Pulmonary artery endothelial cell (primary cell): ENCODE data around the gene SH3PXD2B. TPM values are rescaled to one million over a fixed set of nuclear protein-coding genes. Genes with fewer than 3 reads are reported as not detected.
"Not testable (repeated sequence)": the region's sequence is repeated elsewhere in the genome, so short reads cannot be mapped to it uniquely, and the experiment has no call there.

Source experiments
- DNase-seq: peaks from one replicate; pipeline ENCODE4 v3.0.0-alpha.2; 2011; ENCODE audit warnings: low read depth, low spot score
- total RNA-seq: library from RNA; depleted of rRNA; stranded (reverse); fragments of >200 nt; gene quantifications from 2 replicates; pipeline ENCODE4 v1.2.3, GENCODE V29; 2014

The SH3PXD2B gene
- total RNA-seq, 1 donor from 2014 or later, result 25.9 TPM

- no peak for DNase-seq
Measured at GRCh38 chr5:172485511-172486202, 31.3 kb upstream of the SH3PXD2B start.

GRCh38 chr5:172484664-172485063 is 30.3 kb upstream of the SH3PXD2B start:
- no peak for DNase-seq

DNA sequence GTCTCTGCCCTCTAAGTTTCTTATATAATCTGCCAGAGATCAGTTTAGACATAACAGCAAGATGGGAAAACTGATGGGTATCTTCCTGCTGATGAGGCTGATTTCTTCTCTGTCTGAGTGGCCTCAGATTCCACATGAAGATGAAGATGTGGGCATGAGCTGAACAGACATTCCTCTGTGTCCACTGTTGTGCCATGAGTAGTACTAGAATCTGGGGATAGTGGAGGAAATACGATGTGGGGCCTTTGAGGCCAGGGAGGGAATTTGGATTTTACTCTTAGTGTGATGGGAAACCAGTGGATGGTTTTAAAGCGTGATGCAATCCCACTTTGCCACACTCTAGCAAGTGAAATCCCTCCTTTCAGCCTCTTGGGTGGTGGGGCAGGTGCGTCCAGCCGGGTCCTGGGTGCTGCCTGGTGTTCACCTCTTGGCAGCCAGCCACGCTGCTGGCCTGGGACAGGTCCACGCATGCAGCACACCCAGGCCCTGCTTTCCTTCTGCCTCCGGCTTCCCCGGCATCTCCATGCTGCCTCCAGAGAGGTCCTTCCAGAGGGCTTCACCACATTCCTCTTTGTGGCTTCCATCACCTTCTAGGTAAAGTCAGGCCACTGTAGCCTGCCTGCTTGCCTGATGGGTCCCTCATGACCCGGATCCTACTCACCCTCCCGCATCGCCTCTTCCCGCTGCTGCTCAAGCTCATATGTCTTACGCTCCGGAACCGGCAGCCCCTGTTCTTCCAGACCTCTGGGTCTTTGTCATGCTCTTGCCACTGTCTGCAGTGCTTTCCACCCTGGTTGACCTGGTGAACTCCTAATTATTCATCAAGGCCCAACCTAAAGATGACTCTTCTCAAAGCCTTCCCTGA is 28.1 kb upstream of the SH3PXD2B start:
- DNase-seq, result no peak

DNA sequence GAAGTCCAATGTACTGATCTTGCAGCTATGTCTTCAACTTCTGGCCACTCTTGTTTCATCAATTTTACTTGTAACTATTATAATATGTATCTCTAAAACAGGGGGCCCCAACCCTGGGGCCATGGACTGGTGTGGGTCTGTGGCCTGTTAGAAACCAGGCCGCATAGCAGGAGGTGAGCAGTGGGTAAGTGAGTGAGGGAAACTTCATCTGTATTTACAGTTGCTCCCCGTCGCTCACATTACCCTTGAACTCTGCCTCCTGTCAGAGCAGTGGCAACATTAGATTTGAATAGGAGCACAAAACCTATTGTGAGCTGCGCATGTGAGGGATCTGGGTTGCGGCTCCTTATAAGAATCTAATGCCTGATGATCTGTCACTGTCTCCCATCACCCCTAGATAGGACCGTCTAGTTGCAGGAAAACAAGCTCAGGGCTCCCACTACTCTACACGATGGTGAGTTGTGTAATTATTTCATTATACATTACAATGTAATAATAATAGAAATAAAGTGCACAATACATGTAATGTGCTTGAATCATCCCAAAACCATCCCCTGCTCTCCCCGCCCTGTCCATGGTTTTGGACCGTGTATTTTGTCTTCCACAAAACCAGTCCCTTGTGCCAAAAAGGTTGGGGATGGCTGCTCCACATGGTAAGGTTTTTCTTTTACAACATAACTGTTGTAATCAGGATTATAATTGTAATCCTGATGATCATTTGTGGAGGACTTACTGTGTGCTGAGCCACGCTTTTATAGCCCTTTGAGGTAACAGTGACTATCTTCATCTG is 26.9 kb upstream of the SH3PXD2B start:
- no peak for DNase-seq

GRCh38 chr5:172479784-172480115 is 25.4 kb upstream of the SH3PXD2B start:
- DNase-seq, result no peak

- peak; percentile 77 for DNase-seq
Measured at GRCh38 chr5:172479034-172479783, 24.9 kb upstream of the SH3PXD2B start.

GRCh38 chr5:172478695-172479033 is 24.3 kb upstream of the SH3PXD2B start:
- DNase-seq, result not testable (repeated sequence)

DNA sequence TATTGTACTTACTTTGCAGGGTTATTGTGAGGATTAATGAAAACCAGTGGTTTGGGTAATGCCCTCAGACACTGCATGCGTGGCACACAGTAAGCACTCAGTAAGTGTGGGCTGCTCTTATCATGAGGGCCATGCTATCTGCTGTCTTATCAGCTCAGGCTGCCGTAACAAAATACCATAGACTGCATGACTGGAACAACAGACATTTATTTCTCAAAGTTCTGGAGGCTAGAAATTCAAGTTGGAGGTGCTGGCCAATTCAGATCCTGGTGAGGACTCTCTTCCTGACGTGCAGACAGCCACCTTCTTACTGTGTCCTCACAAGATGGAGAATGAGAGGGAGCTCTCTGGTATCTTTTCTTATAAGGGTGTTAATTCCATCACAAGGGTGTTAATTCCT is 23.9 kb upstream of the SH3PXD2B start:
- no peak for DNase-seq

- DNase-seq, result no peak
Measured at GRCh38 chr5:172477466-172477865, 23.1 kb upstream of the SH3PXD2B start.

GRCh38 chr5:172474293-172474692 is 20.0 kb upstream of the SH3PXD2B start:
- no peak for DNase-seq

DNA sequence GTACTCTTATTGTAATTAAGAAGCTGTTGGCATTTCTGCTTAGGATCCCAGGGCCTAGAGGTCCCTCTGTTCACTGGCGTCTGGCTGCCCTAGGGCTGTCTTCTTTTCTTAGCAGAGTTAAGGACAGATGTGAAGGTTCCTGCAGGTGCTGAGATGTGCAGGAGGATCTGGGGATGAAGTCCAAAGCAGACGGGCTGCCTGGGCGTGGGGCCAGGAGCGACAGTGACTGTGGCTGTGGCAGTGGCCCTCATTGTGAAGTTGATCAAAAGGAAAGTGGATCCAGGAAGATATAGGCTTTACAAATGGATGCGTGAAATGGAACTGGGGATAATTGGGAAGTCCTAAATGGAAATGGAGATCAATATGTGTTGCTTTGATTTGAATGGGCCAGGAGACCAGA is 19.1 kb upstream of the SH3PXD2B start:
- no peak for DNase-seq

- no peak for DNase-seq
Measured at GRCh38 chr5:172469697-172470096, 15.4 kb upstream of the SH3PXD2B start.

- no peak for DNase-seq
Measured at GRCh38 chr5:172466062-172466461, 11.7 kb upstream of the SH3PXD2B start.

DNA sequence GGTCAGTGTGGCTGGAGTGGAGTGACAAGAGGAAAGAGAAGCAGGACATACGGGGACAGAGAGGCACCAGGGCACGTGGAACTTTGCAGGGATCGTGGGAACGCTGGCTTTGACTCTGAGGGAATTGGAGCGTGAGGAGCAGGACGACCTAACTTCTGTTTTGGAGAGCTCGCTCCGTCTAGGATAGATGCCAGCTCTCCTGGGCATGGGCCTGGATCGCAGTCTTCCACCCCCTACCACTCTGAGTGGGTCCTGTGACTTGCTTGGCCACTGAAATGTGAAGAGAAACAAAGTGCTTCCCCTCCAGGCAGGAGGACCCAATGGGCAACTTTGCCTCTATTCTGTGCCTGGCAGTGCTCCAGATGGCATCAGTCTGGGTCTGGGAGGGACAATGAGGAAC is 8.7 kb upstream of the SH3PXD2B start:
- DNase-seq, result no peak

DNA sequence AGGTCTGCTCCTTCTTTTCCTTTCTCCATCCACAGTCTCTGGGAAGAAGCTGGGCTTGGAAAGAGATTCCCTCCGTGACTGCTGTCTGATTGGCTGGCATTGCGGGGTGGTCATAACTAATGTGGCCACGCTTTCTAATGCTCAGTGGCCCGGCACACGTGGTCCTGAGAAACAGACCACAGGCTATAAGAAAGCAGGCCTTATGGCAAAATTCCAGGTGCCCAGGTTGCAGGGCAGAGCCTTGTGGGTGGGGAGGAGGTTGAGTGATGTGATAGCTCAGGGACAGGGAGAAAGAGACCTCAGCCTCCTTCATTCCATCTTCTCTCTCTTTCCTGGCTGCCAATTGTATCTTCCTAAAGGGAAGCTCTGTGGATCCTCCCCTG is 5.4 kb upstream of the SH3PXD2B start:
- DNase-seq, result no peak

DNA sequence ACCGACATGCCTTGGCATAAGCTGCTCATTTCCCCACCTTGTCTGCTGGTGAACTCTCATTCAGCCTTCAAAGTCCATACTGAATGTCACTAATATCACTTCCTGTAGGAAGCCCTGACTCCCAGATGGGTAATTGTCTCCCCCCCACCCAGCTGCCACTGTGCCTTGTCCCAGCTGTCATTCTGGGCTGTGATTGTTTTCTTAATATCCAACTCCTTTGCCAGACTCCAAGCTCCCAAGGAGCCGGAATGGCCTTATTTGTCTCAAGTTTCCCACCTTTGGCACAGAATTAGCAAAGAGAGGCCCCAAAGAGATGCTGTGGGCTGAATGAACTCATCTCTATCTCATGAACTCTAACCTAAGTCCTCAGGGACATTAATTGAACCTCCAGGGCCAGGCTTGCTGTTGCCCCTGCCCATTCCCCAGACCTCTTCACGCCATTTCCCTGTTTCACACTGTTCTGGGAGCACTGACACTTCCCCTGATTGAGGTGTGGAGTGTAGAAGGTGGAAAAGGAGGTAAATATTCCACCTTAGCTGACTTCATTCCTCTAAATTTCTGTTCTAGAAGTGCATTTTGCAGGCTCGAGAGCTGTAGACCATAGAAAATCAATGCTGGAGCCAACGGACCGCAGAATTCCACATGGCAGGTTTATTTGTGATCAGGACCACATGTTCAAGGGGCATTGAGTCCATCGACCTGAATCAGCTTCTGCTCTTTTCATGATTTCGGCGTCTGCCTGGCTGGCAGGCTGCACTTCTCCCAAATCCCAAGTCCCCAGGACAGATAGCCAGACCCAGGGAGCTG is 4.9 kb upstream of the SH3PXD2B start:
- no peak for DNase-seq

GRCh38 chr5:172456076-172456722 is 1.9 kb upstream of the SH3PXD2B start:
- no peak for DNase-seq

- no peak for DNase-seq
Measured at GRCh38 chr5:172455511-172456061, 1.3 kb upstream of the SH3PXD2B start.

- DNase-seq, result no peak
Measured at GRCh38 chr5:172455087-172455381, 709 bp upstream of the SH3PXD2B start.

DNA sequence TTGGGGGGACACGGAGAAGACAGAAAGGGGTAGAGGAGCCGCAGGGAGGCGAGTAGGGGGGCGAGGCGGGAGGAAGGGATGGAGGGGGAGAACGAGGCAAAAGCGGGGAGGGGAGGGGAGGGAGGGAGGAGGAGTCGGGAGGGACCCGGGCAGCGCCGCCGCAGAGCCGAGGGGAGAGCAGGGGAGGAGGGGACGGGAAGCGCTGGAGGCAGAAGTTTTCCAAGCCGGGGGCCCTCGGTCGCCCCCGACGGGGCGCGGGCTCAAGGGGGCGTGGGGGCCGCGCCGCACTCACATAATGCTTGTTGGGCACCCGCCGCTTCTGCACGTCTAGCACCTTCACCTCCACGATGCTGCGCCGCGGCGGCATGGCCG is 353 bp downstream of the SH3PXD2B start:
- DNase-seq, result no peak
